Stimulated activated CD8-positive, alpha-beta memory T cell treated with anti-CD3 and anti-CD28 coated beads, Interleukin-2, amount 100 ng/mL, for 1 hour (primary cell): ENCODE measurements around the gene PRRX2.
"Not testable (repeated sequence)": the region's sequence is repeated elsewhere in the genome, so short reads cannot be mapped to it uniquely, and the experiment has no call there.

Experiments used
- DNase-seq, 2 donors: peaks; one replicate each; pipeline ENCODE4 v3.0.0-alpha.2; 2020; ENCODE audit warnings: low read depth in 2 of 2

Gene PRRX2

DNA sequence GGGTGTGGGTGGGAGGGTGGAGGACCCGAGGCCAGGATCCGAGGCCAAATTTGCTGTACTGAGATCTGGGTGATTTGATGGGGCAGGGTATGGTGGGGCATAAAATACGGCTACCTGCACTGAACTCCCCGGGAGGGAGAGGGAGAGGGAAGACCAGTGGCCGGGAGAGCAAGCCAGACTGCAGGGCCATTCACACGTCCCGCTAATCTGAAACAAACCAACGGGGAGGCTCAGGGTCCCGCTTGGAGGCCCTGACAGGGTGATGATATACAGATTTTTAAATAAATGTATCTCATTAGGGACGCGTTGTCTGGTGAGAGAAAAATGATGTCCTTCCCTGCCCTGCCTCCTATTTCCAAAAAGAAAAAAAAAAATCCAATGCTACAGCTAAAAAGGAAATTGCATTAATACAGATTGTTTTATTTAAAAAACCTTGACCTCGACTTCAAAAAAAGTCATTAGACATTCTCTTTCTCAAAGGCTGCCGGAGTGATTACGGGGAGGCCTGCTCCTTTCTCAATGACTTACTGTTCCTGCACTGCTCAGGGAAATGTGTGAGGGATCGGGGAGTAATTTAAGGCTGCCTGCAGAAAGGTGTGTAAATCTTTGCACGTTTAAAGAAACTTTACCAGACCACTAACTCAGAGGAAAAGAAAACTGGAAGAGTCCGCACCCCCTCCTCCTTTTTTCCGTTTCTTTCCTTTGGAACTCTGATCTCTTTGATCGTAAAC lies 11.5 kb upstream of the PRRX2 start:
- DNase-seq = no peak

DNA sequence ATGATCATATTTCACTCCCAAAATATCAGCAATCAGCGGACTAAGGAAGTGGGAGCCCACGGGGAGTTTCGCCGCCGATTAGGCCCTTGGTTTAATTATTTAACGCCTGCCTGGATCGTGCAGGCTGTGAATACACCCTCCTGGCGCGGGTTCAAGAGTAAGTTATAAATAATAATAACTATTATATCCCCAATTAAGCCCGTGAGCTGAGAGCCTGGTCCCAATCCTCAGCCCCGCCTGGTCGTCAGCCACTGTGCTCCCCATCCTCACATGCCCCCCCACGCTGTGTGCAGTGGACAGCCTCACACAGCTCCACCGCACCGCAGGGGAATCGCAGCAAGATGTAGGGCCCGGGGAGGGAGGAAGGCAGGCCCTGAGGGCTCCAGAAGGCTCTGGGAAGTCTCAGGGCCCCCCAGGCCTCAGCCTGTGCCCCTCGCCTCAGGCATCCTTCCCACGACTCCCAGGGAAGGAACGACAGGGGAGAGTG lies 10.8 kb upstream of the PRRX2 start:
- DNase-seq = no peak

DNA sequence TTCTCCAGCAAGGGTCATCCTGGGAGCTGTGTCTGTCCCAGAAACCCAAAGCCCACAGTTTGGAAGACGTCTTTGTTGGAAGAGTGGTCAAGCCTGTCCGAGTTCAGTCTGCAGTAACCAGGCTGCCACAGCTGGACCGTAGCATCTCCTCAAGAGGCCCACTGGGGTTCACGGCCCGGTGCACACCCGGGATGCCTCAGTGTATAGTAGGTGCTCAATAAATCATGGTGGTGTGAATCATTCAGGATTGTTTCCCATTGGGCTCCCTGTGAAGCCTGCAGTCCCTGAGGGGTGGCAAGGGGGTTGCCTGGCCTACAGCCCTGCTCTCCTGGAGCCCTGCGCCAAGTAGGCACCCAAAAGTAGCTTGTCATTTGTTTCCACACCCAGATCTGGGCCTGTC lies 10.3 kb upstream of the PRRX2 start:
- no peak for DNase-seq

DNA sequence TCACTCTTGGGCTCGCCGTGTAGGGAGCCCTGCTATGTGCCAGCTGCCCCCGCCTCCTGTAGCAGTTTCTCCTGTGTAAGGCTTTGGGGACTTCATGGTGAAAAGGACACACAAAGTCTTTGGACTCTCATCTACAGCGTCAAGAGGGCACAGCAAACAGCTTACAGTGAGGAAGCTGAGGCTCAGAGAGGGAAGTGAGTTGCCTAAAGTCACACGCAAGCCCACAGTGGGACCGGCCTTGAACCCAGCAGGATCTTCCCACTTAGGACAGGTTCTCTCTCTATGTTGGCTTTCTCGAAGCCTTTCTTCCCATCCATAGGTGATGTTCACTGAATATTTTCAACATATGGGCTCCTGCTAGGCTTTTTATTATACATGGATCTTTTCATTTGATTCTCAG lies 9.8 kb upstream of the PRRX2 start:
- DNase-seq = no peak

DNA sequence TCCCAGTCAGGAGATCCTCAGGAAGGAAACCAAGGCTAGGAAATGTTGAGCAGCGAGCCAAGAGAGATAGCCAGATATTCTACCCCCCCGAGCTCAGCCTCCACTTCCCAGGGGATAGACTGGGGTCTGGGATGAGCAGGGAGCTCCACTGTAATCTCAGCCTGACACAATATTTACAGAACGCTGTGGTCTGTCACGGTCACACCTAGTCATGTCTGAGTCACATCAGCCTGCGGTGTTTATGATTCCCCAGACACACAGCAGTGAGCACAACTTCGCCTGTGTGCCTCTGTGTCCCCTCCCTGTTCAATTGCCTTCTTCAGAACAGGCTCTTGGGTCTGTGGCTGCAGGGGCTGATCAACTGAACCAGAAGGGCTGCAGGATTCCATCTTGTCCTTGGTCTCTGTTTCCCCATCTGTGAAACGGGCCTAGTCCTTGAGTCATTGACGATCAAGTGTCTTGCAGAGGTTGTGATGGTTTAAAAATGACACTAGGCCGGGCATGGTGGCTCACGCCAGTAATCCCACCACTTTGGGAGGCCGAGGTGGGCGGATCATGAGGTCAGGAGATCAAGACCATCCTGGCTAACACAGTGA lies 8.6 kb upstream of the PRRX2 start:
- no peak for DNase-seq

DNA sequence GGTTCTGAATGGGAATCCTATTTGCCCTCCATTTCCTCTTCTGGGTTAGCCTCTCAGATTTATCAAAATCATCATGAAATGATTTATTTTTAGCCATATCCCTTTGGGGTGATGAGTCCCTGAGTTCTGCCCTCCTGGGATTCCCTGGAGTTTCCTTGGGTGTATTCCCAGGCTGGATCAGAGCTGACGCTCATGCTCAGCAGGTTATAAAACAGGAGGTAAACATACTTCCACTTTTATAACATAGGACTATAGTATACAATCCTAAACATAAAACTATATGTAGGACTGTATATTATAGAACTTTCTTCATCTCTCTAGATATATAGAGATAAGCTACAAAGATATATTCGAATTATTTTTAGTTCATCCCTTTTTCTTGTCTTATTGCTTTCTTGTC lies 4.4 kb upstream of the PRRX2 start:
- DNase-seq = no peak

DNA sequence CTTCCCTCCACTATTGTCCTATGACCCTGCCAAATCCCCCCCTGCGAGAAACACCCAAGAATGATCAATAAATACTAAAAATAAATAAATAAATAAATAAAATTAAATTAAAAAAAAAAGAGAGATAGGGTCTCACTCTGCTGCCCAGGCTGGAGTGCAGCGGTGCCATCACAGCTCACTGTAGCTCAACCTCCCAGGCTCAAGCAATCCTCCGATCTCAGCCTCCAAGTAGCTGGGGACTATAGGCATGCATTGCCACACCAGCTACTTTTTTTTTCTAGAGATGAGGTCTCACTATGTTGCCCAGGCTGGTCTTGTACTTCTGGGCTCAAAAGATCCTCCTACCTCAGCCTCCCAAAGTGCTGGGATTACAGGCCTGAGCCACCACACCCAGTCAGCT lies 3.2 kb upstream of the PRRX2 start:
- DNase-seq = not testable (repeated sequence)

DNA sequence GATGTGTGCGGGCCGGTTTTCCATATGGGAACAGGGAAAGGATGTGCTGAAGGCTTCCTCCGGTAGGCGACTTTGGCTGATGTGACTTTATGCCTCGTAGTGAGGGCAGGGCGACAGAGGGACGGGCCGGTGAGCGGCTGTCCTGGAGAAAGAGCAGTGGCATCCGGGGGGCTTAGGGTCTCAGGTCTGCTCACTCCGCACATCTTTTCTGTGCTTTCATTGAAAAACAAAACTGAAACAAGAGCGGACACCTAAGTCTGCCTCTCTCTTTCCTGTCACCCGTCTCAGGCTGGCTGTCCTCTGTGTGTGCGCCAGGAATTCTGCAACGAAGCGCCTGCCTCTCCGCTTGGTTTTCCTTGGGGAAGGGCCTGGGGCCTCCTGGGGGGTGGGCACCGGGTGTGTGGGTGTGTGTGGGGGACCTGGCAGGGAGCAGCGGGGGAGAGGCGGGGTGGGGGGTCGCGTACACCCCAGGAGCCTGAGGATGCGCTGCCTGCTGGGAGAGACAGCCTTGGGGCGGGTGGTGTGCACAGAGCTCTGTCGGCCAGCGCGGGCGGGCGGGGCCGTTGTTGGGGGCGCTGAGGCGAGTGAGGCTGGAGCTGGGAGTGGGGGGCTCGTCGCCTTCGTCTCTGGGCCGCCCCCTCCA lies 580 bp upstream of the PRRX2 start:
- no peak for DNase-seq

DNA sequence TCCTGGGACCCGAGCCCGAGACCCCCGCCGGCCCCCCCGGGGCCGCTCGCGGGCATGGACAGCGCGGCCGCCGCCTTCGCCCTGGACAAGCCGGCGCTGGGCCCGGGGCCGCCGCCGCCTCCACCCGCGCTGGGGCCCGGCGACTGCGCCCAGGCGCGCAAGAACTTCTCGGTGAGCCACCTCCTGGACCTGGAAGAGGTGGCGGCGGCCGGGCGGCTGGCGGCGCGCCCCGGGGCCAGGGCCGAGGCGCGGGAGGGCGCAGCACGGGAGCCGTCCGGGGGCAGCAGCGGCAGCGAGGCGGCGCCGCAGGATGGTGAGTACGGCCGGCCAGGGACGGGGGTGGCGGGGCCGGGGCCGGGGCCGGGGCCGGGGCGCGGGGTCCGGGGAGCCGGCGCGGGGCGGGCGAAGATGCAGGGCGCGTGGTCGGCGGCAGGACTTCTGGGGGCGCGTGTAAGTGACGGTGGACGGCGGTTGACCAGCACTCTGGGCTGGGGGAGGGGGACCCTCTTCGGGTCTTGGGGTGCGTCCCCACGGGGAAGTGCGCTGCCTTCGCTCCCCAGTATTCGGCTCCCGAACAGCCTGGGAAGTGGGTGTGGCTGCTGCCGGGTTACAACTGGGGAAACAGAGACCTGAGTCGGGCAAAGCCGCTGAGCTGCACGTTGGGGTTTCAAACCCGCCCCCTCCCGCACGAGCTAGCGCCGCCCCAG lies 520 bp downstream of the PRRX2 start:
- DNase-seq = no peak

DNA sequence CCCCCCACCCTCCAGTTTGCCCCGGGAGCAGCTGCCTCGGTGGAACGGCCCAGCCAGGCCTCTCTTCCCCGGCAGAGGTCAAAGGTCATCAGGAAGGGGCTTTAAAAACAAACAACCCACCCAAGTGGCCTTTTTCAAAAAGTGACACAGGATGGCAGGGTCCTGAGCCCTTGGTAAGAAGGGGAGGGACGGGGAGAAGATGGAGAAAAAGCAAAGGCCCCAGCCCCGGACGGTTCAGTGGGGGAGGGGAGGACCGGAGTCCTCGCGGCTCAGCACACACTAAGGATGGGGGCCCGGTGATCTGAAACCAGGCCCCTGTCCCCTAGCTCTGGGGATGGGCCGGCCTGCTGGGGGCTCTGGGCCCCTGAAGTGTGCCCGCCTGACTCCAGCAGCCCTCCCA lies 1.1 kb downstream of the PRRX2 start:
- no peak for DNase-seq

DNA sequence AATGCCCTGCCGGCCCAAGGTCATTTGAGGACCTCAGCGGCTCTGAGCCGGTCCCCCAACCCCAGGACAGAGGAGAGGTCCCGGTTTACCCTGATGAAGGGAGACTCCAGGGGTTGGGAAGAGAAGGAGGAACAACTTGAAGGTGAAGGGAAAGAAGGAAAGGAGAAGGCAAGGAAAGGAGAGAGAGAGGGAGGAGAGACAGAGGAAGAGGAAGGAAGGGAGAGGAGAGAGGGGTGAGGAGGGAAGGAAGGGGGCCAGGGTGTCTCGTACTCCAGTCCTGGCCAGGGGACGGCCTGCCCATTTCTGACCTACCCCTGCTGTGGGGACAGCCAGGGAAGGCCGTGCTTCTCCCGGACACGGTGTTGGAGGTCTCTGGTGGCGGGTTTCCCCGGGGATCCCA lies 1.9 kb downstream of the PRRX2 start:
- DNase-seq = no peak

DNA sequence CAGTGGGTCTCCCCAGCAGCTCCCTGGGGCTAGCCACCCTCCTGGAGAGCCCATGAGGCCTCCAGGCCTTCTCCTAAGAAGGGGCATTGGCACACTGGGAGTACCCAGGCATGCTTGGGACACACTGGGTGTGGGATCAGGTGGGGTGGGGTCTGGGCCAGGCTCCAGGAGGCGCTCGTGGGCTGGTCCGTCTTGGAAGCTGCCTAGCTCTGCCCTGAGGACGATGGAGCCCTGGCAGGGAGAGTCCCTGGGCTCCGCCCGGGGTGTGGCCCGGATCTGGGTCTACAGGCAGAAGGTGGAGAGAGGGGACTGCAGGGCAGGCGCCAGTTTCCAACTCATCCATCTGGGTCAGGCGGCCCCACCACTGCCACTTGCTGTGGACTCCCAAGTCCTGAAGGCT lies 2.4 kb downstream of the PRRX2 start:
- no peak for DNase-seq

DNA sequence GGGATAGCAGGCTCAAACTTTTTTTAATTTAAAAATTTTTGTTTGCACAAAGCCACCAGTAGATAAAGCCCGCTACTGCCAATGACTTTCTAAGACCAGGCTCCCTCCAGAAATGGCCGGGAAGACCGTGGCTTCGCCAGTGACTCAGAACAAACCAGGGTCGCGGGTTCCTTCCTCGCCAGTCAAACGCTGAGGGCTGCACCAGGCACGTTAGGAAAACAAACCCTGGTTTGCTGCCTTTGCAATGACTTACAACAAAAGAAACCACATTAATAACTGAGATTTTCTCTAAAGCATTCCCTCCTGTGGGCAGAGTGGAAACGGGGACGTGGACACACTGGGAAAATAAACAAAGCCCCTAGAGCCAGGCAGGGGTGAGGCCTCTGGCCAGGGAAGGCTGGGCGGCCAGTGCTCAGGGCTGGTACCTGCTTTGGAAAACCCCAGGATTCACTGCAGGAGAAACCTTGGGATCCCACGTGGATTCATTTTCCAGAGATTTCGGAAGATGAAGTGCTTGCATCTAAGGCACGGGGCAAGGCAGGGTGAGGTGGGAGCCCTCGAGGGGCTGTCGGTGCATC lies 3.8 kb downstream of the PRRX2 start:
- DNase-seq = no peak

DNA sequence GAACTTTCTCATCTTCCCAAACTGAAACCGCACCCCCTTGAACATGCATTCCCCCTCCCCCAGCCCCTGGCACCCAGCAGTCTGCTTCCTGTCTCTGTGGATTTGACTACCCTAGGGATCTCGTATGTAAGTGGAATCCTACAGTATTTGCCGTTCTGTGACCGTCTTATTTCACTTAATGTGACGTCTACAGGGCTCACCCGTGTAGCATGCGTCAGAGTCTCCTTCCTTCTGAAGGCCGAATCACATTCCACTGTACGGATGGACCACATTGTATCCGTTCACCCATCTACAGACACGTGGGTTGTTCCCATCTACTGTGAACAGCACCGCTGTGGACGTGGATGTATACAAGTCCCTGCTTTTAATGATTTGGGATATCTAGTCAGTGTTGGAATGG lies 4.5 kb downstream of the PRRX2 start:
- DNase-seq = no peak

DNA sequence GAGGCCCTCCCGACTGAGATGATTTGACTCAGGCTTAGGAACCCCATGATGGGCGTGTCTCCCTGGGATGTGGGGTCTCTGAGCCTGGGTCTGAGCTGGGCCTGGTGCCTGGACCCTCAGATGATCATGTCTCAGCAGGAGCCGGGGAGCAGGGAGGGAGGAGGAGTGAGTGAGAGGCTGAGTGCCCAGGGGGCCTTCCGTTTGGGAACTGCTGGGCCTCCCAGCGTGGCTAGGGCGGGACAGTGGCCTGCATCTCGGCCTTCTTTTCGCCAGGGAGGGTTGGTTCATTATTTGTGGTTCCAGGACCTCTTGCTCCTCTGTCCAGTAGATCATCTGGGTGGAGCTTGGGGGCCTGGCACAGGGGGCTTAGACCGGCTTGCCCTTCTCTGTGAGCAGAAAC lies 5.6 kb downstream of the PRRX2 start:
- no peak for DNase-seq

DNA sequence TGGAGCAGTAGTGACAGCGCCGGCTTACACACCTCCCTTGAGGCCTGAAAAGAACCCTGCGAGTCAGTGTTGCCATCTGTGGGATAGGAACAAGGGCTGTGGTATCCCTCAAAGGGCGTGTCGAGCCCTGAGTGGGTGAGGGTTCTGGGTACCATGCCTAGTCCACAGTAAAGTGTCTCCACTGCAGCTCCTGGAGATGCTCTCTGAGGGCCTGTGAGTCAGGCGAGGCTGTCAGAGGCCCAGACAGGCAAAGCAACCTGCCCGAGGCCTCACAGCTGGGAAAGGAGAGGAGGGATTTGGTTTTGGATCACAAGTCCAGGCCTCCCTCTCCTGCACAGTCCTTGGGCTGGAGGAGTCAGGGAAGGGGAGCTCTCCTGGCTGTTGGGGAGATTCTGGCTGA lies 6.1 kb downstream of the PRRX2 start:
- no peak for DNase-seq

DNA sequence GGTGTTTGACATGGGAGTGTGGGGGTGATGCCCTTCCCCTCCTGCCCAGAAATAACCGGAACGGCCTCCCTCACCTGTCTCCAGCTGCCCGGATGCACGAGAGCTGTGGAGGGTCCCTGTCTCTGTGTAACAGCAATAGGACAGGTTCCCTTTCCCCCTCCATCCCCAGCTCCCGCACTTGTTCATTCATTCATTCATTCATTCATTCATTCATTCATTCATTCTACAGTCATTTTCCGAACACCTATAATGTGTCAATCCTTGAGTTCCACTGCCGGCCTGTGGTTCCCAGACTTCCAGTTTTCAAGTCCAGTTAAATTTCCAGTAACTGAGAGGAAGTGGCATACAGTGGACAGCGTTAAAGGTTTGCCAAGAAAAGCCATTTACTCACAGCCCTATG lies 7.3 kb downstream of the PRRX2 start:
- DNase-seq = no peak

DNA sequence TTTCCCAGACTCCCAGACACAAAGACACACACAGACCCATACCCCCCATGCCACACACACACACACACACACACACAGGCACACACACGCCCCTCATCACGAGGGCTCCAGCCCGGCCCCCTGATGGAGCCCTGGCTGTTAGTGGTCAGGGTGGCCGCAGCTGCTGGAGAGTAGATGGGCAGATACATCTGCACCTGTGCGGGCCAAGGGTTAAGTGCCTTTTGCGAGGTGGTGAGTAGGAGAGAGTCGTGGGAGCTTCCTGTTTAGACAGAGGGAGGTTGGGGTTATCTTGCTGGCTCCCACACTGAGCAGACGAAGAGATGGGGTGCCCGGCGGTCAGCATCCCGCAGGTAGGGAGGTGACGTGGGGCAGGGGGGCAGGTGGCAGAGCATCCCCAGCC lies 8.2 kb downstream of the PRRX2 start:
- DNase-seq = no peak

DNA sequence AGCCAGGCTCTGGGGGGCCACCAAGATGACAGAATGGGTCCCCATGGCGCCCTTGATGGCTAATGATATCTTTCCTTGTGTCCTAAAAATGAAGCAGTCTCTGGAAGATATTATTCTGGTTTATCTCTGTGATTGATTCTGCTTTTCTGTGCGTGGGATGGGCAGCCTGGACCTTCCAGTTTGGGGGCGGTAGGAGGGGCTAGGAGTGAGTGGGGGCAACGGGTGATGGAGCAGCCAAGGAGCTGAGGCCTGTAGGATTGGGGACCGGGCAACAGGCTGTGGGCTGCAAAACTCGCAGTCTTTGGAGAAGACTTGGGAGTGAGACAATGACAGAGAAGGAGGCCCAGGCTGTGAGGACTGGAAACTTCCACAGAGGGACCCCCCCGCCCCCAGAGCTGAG lies 8.8 kb downstream of the PRRX2 start:
- DNase-seq = no peak

DNA sequence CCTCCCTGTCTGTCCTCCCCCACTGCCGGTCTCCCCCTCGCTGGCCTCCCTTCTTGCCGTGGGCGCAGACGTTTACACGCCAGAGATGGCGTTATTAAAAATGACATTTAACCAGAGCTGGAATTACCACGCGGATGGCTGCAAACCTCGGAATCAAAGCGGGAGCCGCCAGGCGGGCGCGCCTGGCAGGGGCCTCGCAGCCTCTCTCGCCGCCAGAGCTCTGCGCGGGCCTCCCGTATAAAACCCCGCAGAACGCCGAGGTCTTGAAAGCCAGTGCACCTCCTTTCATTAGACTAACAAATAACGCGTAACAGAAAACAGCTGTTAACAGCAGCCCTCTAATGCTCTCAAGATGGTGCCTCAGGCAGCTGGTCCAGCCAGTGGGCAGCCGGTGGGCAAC lies 10.2 kb downstream of the PRRX2 start:
- DNase-seq = no peak

DNA sequence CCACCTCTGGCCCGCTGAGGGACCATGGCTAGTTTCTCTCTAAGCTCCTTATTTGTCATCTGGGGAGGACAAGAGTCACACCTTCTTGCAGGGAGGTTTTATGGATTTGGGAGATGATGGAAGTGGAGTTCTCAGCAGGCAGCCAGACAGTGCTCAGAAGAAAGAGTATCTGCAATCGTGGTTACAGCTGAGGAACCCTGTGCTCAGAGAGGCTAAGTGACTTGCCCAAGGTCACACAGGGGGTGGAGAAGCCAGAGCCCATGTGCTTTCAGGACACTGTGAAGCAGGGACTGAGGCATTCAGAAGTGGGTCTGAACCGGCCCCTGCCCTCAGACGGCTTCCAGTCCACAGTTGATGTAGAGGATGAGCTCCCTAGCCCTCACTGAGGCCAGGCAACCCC lies 10.8 kb downstream of the PRRX2 start:
- no peak for DNase-seq

DNA sequence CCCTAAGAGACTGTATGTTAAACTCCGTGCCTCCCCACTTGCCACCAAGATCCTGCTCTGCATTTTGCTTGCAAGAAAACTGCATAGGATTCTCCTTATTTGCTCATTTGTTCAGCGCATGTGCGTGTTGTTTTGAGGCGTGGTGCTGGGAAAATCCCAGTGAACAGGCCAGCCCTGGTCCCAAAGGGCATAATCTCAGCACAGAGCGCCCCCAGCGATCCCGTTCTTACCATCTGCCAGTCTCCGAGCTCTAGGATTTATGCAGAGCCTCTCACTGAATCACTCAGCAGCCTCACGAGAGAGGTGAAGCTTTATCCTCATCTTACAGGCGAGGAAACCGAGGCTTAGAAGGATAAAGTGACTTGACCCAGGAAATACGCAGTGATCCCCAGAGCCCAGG lies 11.5 kb downstream of the PRRX2 start:
- DNase-seq = no peak
